Ascending aorta (tissue), 2 donors: ENCODE data around the gene CLINT1. TPM values are rescaled to one million over a fixed set of nuclear protein-coding genes. Genes with fewer than 3 reads are reported as not detected.

Source experiments
- DNase-seq, 2 donors: peaks; one replicate each; pipeline ENCODE4 v3.0.0-alpha.2; 2019; ENCODE audit warnings: low spot score in 2 of 2
- H3K27ac ChIP-seq, 2 donors: fragments of 200-600 bp; sonication (generic); one replicate each; pipeline ENCODE4 v1.5.1; 2016 to 2017; ENCODE audit warnings: mild to moderate bottlenecking in 1 of 2
- H3K27me3 ChIP-seq: fragments of 200-600 bp; sonication (generic); one replicate; pipeline ENCODE4 v1.5.1; 2017
- H3K36me3 ChIP-seq, 2 donors: fragments of 200-600 bp; sonication (generic); one replicate each; pipeline ENCODE4 v1.5.1; 2016
- H3K4me1 ChIP-seq, 2 donors: fragments of 200-600 bp; sonication (generic); one replicate each; pipeline ENCODE4 v1.5.1; 2016 to 2017; ENCODE audit warnings: mild to moderate bottlenecking in 1 of 2
- H3K4me3 ChIP-seq, 2 donors: fragments of 200-600 bp; sonication (generic); one replicate each; pipeline ENCODE4 v1.5.1; 2016 to 2017; ENCODE audit warnings: mild to moderate bottlenecking in 1 of 2
- H3K9me3 ChIP-seq, 2 donors: fragments of 200-600 bp; sonication (generic); one replicate each; pipeline ENCODE4 v1.5.1; 2016
- CTCF ChIP-seq, 3 experiments: fragments of 200-600 bp in 2 of 3; fragments of 450-650 bp in 1 of 3; sonication (generic) in 2 of 3; IDR thresholded peaks; one replicate each; pipeline ENCODE4 v1.5.1; 2016 to 2019; ENCODE audit warnings: antibody characterized with exemption in 3 of 3, mild to moderate bottlenecking in 1 of 3, moderate library complexity in 1 of 3
- intact Hi-C: fragments of 100-400 bp; cut with DNase I; formaldehyde crosslinking; loops from one replicate; pipeline ENCODE4 v1.15.1; 2023
- total RNA-seq: library from RNA; depleted of rRNA; stranded (reverse); fragments of >200 nt; gene quantifications from one replicate; pipeline ENCODE4 v1.1.0, GENCODE V29; 2016

The CLINT1 gene
- total RNA-seq, 1 donor from 2014 or later = 16.4 TPM

- H3K4me1 ChIP-seq = peaks cover 0 to 7% of the 10 kb centered on the region in 2 donors
- DNase-seq = no peak
- H3K27ac ChIP-seq = no peak overlapping the region
- no peaks in the 10 kb centered on the region for H3K27me3 ChIP-seq
- H3K36me3 ChIP-seq = no peaks in the 10 kb centered on the region
- intact Hi-C loops = no loop called here
- no peak for TF ChIP-seq CTCF (IDR thresholded peaks at IDR 0.05)
- no peaks in the 10 kb centered on the region for H3K9me3 ChIP-seq
- no peak overlapping the region for H3K4me3 ChIP-seq
These were observed 41.7 kb upstream of the CLINT1 start for GRCh38 chr5:157900644-157901043.

- H3K36me3 ChIP-seq = no peaks in the 10 kb centered on the region
- H3K27me3 ChIP-seq = no peaks in the 10 kb centered on the region
- H3K9me3 ChIP-seq = no peaks in the 10 kb centered on the region
- no peak overlapping the region for H3K27ac ChIP-seq
- TF ChIP-seq CTCF (IDR thresholded peaks at IDR 0.05) = no peak
- H3K4me1 ChIP-seq = peaks cover 0 to 3% of the 10 kb centered on the region in 2 donors
- DNase-seq = no peak
- intact Hi-C loops = no loop called here
- no peak overlapping the region for H3K4me3 ChIP-seq
These were observed 34.7 kb upstream of the CLINT1 start for GRCh38 chr5:157893611-157894010.

GRCh38 chr5:157892974-157893373, 34.0 kb upstream of the CLINT1 start:
- H3K36me3 ChIP-seq = no peaks in the 10 kb centered on the region
- TF ChIP-seq CTCF (IDR thresholded peaks at IDR 0.05) = no peak
- peaks cover 0 to 3% of the 10 kb centered on the region in 2 donors for H3K4me1 ChIP-seq
- no peak for DNase-seq
- no peak overlapping the region for H3K4me3 ChIP-seq
- H3K9me3 ChIP-seq = no peaks in the 10 kb centered on the region
- H3K27me3 ChIP-seq = no peaks in the 10 kb centered on the region
- no peak overlapping the region for H3K27ac ChIP-seq
- intact Hi-C loops = no loop called here

- no peak for DNase-seq
- no peak for TF ChIP-seq CTCF (IDR thresholded peaks at IDR 0.05)
- Histone ChIP-seq H3K4me3 (no peak overlapping the region), H3K9me3 (no peaks in the 10 kb centered on the region), H3K36me3 (no peaks in the 10 kb centered on the region), H3K27me3 (no peaks in the 10 kb centered on the region), H3K4me1 (peaks cover 0 to 3% of the 10 kb centered on the region in 2 donors), H3K27ac (no peak overlapping the region)
- intact Hi-C loops = no loop called here
These were observed 32.1 kb upstream of the CLINT1 start for GRCh38 chr5:157890836-157891597.

DNA sequence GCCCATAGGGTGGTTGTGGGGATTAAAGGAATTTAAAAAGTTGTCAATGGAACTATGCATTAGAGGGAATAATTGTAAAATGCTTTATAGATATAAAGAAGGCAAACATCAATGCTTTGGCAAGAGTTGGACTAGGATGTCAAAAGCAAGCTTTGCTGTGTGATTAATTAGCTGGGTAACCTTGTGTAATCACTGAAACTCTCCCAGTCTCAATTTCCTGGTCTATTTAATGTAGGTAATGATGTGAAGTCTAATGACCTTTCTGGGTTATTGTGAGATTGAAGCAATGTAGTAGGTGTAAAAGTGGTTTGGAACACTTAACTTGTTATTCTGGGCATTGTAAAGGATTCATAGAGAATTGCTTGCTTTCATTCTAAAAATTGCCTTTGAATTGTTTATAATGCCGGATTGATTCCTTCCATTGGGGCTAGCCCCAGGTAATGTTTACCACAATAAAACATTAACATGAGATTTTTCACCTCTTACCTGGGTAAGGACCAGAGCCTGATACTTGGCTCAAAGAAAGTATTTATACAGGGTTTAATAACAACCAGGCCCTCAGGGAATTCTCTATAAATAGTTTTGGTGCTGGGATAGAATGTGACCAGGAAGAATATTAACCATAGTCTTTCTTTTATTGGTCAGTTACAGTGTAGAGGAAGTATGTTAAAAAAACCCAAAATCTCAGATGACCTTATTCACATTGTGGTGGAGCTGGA, 30.0 kb upstream of the CLINT1 start:
- no peaks in the 10 kb centered on the region for H3K27me3 ChIP-seq
- H3K9me3 ChIP-seq = no peaks in the 10 kb centered on the region
- intact Hi-C loops = no loop called here
- H3K4me3 ChIP-seq = no peak overlapping the region
- no peaks in the 10 kb centered on the region for H3K36me3 ChIP-seq
- DNase-seq = no peak
- H3K27ac ChIP-seq = no peak overlapping the region
- TF ChIP-seq CTCF (IDR thresholded peaks at IDR 0.05) = no peak
- H3K4me1 ChIP-seq = peaks cover 0 to 3% of the 10 kb centered on the region in 2 donors
